Astrocyte of the cerebellum (primary cell): Measurements from ENCODE around the gene USP2.

Experiments used
- DNase-seq: peaks from one replicate; pipeline ENCODE4 v3.0.0-alpha.2; 2011; ENCODE audit warnings: low read depth
- H3K4me3 ChIP-seq: 2 replicates; pipeline ENCODE4 v1.5.1; 2011; ENCODE audit warnings: mild to moderate bottlenecking, low read depth, low read length, moderate library complexity
- CTCF ChIP-seq: IDR thresholded peaks from 2 replicates; pipeline ENCODE4 v1.5.1; 2012; ENCODE audit warnings: low read length, low read depth, moderate library complexity, mild to moderate bottlenecking; ENCODE audit errors: missing control alignments
- in situ Hi-C: cut with HindIII; loops from 2 replicates; pipeline ENCODE4 v1.10.0; 2017; ENCODE audit warnings: low sequenced_read_pairs

Gene USP2

GRCh38 chr11:119322360-119322739, 59.1 kb downstream of the USP2 start:
- in situ Hi-C loops = no loop called here

GRCh38 chr11:119320776-119321524, 60.5 kb downstream of the USP2 start:
- DNase-seq = no peak
- peak overlapping the region; percentile 23 for H3K4me3 ChIP-seq
- TF ChIP-seq CTCF = no peak
- in situ Hi-C loops = no loop called here

More at GRCh38 chr11:119322360-119322739, 59.1 kb downstream of the USP2 start:
- TF ChIP-seq CTCF = peak; percentile 6
- no peak overlapping the region for H3K4me3 ChIP-seq
- no peak for DNase-seq

- TF ChIP-seq CTCF = no peak
- peak overlapping the region; percentile 23 for H3K4me3 ChIP-seq
- no peak for DNase-seq
- in situ Hi-C loops = no loop called here
These were observed 61.2 kb downstream of the USP2 start for GRCh38 chr11:119320240-119320775.

GRCh38 chr11:119319700-119320239, 61.7 kb downstream of the USP2 start:
- DNase-seq = no peak
- in situ Hi-C loops = no loop called here
- TF ChIP-seq CTCF = no peak
- no peak overlapping the region for H3K4me3 ChIP-seq

- TF ChIP-seq CTCF = no peak
- no peak overlapping the region for H3K4me3 ChIP-seq
- in situ Hi-C loops = no loop called here
- no peak for DNase-seq
These were observed 62.3 kb downstream of the USP2 start for GRCh38 chr11:119319136-119319699.

GRCh38 chr11:119318240-119319135, 63.0 kb downstream of the USP2 start:
- DNase-seq = no peak
- in situ Hi-C loops = no loop called here
- no peak for TF ChIP-seq CTCF
- no peak overlapping the region for H3K4me3 ChIP-seq
